ENCODE results near the gene ACOT7.

GRCh38 chr1:6252374-6252710 is 141.2 kb downstream of the ACOT7 start:
- no peak for TF ChIP-seq POLR2AphosphoS5 (IDR thresholded peaks at IDR 0.05; ENCODE audit: low read depth, low read length)
- no peak for TF ChIP-seq POLR2A (IDR thresholded peaks at IDR 0.05; ENCODE audit: low read depth, low read length)
- no peak for TF ChIP-seq SPI1 (IDR thresholded peaks at IDR 0.05; ENCODE audit: low read depth, low read length)
- no peak for TF ChIP-seq TAF1 (IDR thresholded peaks at IDR 0.05; ENCODE audit: low read depth, low read length)
- TF ChIP-seq PAX5 (IDR thresholded peaks at IDR 0.05; ENCODE audit: insufficient read depth, low read length, severe bottlenecking): no peak

Data from GM12891 (cell line).